ENCODE results near the gene RIBC2.

Gene RIBC2

GRCh38 chr22:45475063-45475747, 61.7 kb downstream of the RIBC2 start:
- DNase-seq (ENCODE audit: low spot score): no peak

- DNase-seq (ENCODE audit: low spot score): no peak
Measured at GRCh38 chr22:45475851-45476514, 62.5 kb downstream of the RIBC2 start.

GRCh38 chr22:45476814-45477213, 63.3 kb downstream of the RIBC2 start:
- no peak for DNase-seq (ENCODE audit: low spot score)

GRCh38 chr22:45477366-45478107, 64.0 kb downstream of the RIBC2 start:
- no peak for DNase-seq (ENCODE audit: low spot score)

- no peak for DNase-seq (ENCODE audit: low spot score)
Measured at GRCh38 chr22:45478108-45478771, 64.7 kb downstream of the RIBC2 start.

- no peak for DNase-seq (ENCODE audit: low spot score)
Measured at GRCh38 chr22:45480717-45481116, 67.2 kb downstream of the RIBC2 start.

GRCh38 chr22:45481661-45482060, 68.2 kb downstream of the RIBC2 start:
- DNase-seq (ENCODE audit: low spot score): no peak

Data from HuH-7.5 (cell line).